ENCODE results near the gene DACT2.
"Not testable (repeated sequence)": the region's sequence is repeated elsewhere in the genome, so short reads cannot be mapped to it uniquely, and the experiment has no call there.

DACT2 gene

DNA sequence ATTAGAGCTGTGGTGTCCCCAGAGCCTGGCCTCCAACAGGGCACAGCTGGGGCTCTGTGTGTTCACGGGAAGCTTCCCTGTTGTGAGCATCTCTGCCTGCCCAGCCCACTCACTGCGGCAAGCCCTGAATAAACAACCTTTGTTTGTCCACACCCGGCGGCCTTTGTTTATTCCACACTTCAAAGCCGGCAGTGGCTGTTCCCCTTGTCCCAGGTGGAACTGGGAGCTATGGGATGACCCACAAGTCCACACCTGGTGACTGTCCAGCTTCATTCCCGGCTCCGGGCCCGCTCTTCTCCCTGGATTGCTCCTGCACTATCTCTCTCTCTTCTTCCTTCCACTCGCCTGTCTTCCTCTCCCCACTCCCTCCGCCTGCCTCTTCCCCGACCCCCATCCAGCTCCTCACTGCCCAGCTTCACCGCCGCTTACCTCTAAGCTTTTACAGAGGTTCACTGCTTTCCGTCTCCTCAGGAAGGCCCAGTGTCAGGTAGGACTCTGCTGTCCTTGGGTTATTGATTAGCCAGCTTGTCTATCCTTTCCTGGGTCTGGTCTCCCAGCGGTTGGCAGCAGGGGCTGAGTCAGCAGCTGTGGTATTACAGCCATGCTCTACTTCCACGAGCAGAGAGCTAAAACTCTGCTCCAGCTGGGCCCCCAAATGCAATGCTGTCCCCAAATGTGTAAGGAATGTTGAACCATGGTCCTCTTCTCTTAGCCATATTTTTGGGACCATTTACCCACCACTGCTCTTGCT lies 17.8 kb downstream of the DACT2 start:
- no peak for DNase-seq (ENCODE audit: low read depth)

DNA sequence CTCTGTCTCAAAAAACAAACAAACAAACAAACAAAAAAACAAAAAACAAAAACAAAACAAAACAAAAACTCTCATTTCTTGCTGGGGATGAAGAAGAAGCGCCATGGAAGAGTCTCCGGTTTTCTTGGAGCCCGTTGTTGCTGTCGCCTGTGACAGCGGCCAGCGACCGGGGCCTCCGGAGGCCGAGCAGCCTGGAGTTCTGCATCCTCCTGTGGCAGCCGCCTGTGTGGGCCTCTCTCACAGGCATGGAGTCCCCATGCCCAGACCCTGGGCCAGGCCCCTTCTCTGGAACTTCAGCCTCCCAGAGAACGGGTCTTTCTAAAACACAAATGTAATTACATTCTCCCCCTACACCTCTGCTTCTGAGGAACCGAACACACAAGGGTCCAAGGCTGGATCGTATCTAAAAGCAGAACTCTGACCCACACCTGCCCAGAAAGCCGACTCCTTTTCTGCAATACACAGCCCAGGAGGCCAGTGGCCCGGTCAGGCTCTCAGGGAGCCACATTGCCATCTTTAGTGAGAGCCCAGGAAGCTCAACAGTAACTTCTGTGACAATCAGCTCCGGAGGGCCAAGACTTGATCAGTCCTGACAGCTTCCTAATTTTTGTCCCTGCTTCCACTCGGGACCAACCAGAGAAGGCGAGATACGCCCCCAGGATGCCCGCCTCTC lies 18.5 kb downstream of the DACT2 start:
- no peak for DNase-seq (ENCODE audit: low read depth)

DNA sequence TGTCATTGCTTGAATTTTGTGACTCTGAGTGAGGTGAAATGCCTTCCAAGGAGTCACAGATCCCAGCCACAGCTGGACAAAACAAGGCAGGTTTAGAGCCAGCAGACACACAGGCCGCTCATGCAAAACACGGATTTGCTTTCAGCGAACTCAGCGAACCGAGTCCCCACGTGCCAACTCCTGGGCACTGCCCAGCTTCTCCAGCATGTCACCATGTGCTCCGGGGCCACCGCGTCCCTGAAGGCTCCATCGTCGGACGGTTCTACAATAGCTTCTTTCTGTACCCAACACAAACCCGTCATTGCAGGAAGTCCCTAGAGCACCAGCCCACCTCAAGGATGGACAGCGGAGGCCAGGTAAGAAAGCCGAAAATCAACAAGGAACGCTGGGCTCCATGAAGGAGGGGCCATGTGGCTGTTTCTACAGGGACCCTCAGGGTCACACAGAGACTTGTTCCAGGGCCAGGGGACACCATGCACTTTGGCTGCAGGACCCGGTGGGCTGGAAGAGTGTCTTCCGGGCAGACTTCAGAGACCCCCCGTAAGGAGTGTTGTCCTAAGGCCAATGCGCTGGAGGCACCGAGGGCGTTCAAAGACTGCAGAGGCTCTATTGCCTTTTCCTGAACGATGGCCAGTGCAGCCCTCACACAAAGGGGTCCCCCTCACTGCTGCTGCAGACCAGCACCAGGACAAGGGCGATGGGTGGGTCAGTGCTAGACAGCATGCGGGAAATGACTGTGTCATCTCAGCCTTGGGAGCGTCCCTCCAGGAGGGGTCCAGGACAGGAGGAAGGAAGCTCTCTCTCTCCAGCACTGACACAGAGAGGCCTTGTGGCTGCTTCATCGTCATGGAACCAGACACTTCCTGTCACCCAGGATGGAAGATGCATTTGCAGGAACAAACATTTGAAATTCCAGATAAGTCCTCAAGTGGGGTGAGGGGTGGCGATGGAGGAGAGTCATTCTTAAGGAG lies 19.8 kb downstream of the DACT2 start:
- no peak for DNase-seq (ENCODE audit: low read depth)

DNA sequence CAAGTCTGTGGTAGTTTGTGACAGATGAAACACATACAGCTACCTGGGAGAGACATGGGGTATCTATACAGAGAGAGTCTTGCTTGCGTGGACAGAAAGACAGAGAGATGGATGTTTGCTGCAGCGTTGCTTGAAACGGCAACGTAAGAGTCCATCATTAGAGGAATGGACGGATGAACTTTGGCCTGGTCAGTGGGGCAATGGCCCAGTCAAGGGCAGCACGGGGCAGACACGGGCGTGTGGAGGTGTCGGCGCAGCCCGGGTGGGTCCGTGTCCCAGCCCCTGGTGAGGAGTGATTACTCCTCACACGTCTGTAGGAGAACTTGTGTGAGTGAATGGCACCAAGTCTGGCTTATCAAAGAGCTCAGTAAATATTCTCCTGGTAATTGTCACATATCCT lies 21.9 kb downstream of the DACT2 start:
- no peak for DNase-seq (ENCODE audit: low read depth)

DNA sequence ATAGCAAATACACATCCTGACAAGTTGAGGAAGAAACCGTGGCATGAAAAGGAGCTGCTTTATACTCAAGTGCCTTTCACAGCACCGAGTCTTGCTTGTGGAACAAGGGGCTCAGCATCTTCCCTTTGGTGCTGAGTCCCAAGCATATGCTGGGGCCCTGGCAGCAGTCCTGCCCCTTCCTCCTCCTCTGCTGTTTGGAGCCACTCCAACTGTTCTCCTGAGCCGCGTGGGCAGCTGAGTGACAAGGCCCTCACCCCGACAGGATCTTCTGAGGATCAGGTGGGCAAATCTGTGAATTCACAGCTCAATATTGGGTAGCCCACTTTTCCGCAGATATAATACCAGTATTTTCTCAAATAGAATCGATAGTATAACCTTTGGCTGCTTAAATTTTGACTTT lies 24.7 kb downstream of the DACT2 start:
- no peak for DNase-seq (ENCODE audit: low read depth)

DNA sequence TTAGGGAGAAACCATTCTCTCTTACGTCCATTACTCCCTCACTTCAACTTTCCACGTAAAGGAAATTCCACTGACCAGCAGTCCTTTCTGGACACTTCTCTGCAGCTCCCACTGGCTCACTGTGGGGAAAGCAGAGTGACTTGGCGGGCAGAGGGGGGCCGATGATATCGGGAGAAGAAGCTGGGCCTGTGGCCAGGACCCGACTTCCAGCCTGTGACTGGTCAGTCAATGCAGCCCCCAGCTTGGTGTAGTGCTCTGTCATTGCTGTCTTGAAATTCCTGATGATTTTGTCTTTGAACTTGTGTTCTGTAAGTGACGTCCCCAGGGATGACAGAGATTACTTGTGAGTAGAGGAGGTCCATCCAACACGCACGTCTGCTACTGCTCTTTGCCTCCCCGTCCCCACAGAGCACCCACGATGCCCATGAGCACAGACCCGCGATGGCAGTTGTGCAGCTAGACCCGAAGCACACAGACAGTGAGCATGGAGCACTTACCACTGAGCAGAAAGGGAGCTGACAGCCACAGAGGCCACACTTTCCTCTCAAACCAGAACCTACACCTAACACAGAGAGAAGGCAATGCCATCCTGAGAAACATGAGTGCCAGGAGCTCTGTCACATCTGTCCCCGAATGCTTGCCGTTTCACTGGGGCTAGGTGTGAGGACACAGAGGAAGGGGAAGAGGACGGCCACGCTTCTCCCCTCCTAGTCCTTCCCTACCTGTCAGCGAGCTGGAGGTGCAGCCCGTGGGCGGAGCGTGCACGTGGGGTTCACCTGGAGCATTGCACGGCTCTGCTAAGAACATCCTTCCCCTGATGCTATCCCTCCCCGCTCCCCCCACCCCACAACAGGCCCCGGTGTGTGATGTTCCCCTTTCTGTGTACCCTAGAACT lies 25.7 kb downstream of the DACT2 start:
- no peak for DNase-seq (ENCODE audit: low read depth)

DNA sequence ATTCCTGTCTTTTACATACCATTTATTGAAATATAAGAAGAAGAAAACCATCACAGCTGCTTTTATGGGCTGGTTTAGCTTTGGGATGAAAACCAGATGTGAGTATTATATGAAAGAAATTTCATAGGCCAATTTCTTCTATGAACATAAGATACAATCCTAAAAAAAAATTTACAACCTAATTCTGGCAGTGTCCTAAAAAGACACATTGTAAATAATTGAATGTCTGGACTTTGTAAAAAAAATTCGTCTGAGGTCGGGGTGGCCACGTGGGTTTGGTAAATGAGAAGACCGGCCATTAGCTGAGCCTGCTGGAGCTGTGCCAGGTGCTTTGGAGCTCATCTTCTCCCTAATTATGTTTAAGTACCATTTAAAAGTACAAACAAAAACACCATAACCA lies 26.8 kb downstream of the DACT2 start:
- DNase-seq (ENCODE audit: low read depth) = no peak

DNA sequence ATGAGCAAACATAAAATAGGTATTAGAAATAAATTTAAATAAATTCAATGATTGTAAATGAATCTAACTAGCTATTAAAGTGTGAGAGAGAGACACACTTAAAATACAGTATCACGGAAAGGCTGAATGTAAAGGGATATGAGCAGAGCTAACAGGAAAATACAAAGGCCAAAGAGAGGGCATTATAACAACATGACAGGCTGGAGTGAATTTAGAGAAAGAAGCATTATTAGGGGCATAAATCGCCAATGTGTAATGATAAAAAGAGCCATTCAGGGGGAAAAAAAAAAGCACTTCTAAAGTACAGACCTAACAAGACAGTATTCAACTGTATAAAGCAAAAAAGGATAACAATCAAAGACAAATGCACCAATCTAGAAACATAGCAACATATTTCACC lies 28.1 kb downstream of the DACT2 start:
- DNase-seq (ENCODE audit: low read depth) = no peak

DNA sequence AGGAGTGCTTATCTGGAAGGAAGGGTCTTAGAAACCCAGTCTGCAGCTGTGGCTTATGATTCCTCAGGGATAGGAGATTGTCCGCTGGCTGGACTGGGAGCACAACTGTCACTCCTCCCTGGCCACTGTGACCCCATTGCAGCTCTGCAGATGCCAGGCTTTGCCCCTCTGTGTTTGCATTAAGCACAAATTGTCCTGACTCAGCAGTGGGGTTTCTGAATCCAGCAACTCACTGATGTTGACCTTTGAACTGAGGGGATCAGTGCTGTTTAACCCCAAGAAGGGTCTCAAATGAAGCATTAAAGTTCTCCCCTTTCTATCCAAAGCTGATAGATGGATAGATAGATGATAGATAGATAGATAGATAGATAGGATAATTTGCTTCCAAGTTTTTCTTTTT lies 29.5 kb downstream of the DACT2 start:
- no peak for DNase-seq (ENCODE audit: low read depth)

DNA sequence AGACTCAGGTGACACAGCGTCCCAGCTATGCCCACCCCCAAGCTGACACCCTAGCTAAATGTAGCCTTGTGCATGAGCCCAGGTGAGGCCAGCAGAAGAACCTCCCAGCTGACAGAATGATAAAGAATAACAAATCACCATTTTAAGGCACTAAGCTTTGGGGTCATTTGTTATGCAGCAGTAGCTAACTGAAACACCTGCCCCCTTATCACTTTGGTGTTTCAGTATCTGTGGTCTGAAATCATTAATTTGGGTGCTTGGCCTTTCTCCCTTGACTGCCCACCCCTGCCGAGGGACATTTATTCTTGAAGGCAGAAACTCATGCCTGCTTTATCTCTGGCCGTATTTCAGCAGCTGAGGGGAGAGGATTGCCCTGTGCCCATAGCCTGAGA lies 30.0 kb downstream of the DACT2 start:
- no peak for DNase-seq (ENCODE audit: low read depth)

DNA sequence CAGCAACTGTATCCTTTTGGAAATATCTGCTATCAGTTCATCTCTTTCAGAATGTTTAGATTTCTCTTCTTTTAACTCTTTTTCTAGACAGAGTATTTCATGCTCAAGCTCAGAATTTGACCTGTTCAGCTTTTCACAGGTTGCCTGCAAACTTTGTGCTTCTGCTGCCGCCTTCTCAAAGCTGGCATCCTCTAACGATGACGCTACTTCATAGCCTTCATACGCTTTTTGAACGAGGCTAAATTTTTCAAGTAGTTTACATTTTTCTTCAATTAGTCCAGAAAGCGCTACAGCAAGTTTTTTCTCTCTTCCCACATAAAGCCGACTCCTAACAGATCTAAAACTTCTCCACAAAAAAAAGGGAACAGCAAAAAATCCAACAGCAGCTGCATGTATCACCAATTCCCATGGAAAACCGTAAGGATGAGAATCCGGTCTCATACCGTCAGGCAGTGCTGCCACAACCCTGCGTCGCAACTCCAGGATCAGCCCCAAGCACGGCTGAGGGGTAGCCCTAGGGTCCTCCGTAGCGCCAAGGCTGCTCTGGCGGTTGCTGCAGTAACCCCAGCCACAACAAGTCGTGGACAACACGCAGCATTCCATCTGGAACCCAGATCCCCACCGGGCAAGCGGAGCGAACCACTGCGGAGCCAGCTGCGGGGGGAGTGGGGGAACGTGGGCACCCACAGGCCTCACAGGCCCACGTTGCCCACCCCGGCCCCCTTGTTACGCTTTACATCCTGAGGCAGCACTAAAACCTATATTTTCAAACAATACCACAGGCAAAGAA lies 30.6 kb downstream of the DACT2 start:
- no peak for DNase-seq (ENCODE audit: low read depth)

DNA sequence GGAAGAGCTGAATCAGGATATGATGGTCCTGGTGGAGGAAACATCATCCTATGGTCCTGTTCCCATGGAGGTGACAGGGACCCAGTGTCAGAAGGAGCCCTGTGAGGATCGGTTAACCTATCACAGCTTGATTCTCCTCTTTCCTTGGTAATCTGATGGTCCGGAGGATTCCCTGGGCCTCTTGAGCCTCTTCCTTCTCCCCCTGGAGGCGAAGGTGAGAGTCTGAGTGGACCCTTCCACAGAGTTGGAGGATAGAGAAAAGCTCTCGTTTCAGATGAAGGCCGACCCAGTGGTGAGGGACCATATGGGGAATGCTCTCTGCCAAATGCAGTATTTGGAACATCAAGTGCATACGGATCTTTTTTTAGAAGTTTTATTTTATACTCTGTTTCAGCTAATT lies 32.1 kb downstream of the DACT2 start:
- not testable (repeated sequence) for DNase-seq (ENCODE audit: low read depth)

DNA sequence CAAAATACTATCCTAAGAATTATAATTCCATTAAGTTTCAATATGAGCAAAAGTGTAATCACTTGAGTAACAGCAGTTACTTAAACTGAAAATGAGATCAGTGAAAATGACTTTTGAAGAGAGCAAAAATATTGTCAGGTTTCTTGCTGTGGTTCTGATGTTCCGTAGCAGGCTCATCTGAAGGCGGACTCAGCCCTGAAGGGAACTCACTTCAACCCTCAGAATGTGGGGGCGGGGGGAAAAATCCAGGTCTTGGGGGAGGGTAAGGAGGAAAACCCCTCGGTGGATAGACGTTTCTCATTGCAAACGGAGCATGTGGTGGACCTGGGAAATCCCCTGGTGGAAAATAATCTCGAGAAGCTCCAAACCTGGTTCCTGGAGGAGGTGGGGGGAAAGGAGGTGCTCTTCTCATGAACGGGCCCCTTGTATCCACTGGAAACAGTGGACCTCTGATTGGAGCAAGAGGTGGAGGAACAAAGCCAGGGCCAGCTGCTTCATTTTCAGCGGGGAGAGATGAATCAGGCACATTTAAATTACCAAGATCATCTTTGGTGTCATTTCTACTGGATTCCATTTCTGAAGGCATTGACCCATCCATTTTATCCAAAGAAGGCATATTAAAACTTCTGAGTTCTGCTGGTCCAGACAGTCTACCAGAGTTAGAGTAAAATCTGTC lies 32.7 kb downstream of the DACT2 start:
- DNase-seq (ENCODE audit: low read depth) = not testable (repeated sequence)

DNA sequence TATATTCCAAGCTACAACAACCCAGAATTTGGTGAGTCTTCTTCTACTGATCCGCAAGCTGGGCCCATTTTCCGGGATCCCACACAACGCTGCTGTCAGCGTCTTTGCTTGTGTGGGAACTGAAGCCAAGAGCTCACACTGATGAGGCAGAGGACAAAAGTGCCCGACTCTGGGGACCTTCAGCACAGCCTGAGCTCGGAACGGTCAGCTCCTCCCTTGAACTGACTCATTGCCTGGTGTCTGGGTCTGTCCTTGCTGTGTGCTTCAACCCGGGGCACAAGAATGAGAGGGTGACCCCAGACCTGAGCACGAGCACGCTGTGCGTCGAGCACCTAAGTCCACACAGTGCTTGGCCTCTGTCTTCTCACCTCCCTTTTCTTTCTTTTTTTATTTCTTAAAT lies 33.5 kb downstream of the DACT2 start:
- DNase-seq (ENCODE audit: low read depth) = no peak

DNA sequence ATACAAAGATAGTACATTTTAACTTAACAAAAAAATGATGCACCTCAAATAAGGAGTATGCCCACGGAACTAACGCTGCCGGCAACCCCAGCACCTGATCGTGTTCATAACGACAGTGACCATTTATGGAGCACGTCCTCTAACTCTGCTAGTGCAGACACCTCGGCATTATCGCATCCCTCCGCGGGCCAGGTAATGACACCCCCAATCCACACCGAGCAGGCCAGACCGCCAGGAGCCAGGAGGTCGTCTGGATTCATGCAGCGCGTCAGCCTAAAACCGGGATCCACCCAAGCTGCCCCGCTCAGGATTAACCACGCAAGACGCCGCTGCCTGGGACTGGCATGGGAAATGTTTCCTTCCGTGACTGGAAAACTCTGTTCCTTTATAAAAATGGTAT lies 34.1 kb downstream of the DACT2 start:
- no peak for DNase-seq (ENCODE audit: low read depth)

DNA sequence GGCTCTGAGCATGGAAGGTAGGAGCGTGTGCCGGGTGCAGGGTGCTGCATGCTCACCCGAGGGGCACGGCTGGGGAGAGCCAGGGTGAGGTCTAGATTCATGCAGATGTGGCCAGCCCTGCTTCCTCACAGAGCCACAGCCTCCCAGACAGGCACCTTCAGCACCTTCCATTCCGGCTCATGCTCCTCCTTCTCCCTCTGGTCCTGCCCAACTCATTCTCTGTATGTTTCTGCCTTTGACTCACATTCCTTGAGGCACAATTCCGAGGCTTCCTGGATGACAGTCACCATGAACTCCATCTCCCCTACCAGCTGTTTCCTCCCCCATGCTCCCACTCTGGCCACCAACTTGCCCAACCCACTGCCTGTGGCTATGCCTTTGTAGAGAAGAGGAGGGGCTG lies 35.4 kb downstream of the DACT2 start:
- DNase-seq (ENCODE audit: low read depth) = no peak

DNA sequence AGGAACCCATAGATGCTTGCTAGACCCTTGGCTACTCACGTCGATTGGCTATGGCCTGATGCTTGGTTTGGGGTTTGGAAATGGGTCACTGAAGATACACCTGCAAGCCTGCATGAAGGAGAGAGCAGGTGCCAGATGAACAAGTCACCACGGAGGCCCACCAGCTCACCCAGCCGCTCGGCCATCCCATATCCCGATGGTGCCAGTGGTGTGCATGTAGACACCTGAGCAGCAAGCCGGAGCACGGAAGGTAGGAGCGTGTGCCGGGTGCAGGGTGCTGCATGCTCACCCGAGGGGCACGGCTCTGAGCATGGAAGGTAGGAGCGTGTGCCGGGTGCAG lies 35.9 kb downstream of the DACT2 start:
- DNase-seq (ENCODE audit: low read depth) = no peak

DNA sequence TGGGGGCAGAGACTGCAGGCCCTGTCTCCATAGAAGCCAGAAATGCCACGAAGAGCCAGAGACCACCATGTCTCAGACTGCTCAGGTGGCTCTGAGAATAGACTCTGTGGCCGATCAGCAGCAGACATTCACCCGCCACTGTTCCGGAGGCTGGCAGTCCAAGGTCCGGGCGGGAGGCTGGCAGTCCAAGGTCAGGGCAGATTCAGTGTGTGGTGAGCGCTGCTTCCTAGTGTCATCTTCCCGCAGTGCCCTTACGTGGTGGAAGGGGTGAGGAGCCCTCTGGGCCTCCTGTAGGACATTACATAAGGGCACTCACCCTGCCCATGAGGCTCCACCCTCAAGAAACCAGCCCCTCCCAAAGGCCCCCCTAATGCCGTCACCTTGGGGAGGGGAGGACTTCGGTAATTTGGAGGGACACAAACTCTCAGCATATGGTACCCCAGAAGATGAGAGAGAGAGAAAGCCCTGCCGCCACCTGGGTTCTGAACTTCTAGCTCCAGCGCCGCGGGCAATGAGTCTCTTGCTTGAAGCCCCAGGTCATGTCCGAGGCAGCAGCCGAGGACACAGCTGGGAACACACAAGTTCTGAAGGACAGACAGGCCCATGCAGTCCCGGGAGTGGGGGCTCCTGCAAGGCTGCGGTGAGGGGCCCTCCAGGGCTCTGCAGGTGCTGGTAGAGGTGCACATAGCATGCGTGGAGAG lies 36.4 kb downstream of the DACT2 start:
- DNase-seq (ENCODE audit: low read depth) = no peak

DNA sequence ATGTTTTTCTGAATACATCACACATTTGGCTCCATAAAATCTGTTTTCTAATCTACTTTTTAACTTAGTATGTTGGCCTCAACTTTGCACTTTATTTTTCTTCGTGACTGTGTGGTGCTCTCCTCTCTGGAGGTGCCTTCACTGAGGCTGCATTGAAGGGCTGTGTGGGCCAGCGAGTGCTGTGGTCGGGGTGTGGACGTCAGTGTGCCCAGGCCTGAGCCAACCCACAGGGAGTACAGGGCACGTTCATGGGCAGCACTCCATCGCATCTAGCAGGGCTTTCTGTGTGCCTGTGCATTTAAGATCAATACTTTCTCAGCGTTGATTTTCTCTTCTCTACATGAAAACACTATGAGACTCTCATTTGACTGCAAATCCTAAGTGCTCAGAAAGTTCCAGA lies 37.8 kb downstream of the DACT2 start:
- DNase-seq (ENCODE audit: low read depth) = no peak

DNA sequence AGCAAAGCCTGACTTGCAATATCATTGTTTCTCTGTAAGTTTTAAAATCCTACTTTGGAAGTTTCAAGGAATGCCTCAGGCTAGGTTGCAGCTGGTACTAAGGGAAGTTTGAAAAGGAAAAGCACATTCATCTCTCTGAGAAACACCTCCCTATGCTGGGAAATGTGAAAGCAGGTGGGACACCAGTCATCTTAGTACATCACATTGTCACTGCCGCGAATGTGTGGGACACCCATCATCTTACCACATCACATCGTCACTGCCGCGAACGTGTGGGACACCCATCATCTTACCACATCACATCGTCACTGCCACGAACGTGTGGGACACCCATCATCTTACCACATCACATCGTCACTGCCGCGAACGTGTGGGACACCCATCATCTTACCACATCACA lies 38.3 kb downstream of the DACT2 start:
- not testable (repeated sequence) for DNase-seq (ENCODE audit: low read depth)

Data from iris pigment epithelial cell (primary cell).